GM19043 (cell line): ENCODE data around the gene DUXB.

Source experiments
- ATAC-seq: cut with Tn5 transposase; IDR thresholded peaks from one replicate; pipeline ENCODE4 v1.9.1; 2021; ENCODE audit warnings: low read depth; ENCODE audit not compliant: unreplicated experiment

Gene DUXB, protein sequence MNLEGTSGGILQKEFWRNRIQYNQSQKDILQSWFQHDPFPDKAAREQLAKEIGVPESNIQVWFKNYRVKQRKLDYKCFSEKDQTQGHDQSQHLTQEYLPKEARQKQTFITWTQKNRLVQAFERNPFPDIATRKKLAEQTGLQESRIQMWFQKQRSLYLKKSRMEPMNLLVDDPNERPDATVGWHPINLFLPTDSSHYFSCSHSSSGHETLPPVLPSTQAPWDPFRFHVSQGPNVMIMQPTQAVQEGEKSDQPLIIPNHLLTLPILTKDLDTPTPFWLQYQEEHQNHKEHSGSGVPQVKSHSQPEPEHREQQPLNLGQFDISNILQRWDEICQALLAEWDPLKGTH

GRCh38 chr16:75701361-75701760 lies at the start of gene DUXB:
Gene DUXB, minus strand, starts transcription at chr16:75701461. Its CDS starts 43 bp downstream, at chr16:75701418.
- no peak for ATAC-seq

DNA sequence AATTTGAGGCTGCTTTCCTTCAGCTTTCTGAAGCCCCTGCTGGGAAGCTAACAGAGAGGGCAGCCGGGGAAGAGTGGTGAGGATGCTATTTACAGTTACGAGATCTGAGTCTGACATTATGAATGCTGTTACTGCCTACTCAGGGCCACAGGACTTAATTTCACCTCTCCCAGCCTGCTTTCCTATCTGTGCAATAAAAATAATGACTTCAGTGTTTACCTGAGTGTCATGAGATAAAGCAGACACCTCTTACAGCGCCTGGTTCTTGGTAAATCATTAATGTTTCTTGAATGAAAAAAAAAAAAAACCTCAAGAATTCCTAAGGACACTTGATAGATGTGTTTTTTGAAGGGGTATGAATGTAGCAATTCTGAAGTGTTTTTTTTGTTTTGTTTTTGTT lies 49.3 kb upstream of the DUXB start:
- ATAC-seq: no peak

DNA sequence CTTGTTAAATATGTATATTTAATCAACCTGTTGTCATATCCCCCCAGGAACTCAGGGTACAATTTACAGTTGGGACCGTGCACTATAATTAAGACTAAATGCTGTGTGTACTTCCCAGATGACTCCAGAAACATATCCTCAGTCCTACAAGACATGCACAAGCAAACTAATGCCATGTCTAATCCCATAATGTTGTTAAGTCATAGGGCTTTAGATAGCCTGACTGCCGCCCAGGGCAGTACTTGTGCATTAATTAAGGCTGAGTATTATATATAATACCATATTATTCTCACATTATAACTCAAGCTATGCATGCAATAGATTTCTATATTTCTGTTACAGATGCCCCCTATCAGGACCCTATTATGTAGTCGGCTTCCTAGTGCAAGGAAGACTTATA lies 45.1 kb upstream of the DUXB start:
- no peak for ATAC-seq

GRCh38 chr16:75745823-75746222 lies 44.6 kb upstream of the DUXB start:
- ATAC-seq: no peak

GRCh38 chr16:75745242-75745641 lies 44.0 kb upstream of the DUXB start:
- ATAC-seq: no peak

DNA sequence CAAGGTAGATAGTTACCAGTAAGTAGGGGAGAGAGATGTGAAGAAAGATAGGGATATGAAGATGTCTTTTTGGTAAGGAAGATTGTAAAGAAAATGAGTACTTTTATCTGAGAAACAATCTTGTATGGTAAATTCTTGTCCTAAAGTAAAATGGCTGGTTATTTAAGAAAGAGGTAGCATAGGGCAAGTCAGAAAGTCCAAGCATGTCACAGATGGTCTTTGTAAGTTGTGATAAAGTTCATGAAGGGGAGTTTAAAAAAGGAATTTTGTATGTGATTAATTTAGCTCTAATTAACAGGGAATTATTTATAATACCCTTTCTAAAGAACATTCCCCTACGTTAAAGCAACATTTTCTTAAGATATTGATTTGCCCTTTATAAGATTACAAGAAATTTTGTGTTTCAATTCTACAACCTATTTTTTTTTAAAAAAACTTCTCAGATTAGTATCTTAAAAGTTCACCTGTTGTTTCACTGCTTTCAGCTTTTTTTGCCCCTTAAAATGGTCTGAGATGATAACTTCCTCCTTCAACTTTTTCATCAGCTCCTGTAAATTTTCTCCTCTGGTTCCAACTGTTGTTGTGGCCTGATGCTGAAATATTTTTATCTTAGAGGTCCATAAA lies 41.3 kb upstream of the DUXB start:
- ATAC-seq: no peak

DNA sequence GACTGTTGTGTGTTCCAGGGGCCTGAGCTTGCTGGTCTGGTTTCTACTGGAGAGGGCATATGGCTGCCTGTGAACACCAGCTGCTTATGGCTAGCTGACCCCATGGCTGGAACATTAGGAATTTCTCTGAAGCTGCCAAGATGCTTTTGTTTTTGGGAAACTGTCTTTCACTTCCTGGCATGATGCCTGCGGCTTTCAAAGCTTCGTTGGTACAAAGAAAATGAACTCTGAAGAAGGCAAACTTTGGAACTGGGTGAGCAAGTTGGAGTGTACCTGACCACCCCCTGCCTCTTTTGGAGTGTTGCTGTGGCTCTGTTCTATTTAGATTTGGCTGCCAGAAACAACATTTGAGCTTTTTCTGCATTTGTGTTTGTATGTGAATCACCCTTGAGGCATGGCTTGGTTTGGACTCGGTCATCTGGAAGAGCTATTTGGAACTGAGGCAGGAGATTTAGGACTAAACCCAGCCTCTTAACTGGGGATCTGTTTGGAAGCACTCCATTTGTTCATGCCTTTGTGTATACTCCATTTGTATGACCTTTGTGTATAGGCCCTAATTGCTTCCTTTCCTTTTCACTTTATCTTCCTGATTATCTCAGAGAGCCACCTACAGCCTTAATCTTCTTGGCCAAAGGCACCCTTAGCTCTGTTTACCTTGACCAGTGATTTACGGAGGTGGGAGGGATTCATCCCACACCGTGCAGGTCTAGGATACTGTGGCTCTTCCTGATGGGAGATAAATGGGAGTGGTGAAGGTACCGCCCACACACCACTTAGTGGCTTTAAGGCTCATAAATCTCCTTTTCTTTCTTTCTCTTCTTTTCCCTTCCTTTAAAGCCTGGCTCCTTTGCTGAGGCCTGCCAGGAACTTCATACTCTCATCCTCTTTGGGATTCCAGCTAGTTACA lies 32.3 kb upstream of the DUXB start:
- no peak for ATAC-seq

- ATAC-seq: no peak
These were observed 31.6 kb upstream of the DUXB start for GRCh38 chr16:75732871-75733270.

- no peak for ATAC-seq
These were observed 26.0 kb upstream of the DUXB start for GRCh38 chr16:75727221-75727620.

- ATAC-seq: no peak
These were observed 25.1 kb upstream of the DUXB start, which contains the start of gene CPHXL for GRCh38 chr16:75726390-75726789. Gene CPHXL, minus strand, starts transcription at chr16:75726490. Its CDS starts 48 bp downstream, at chr16:75726442.

- ATAC-seq: no peak
These were observed 17.2 kb upstream of the DUXB start for GRCh38 chr16:75718452-75718851.

DNA sequence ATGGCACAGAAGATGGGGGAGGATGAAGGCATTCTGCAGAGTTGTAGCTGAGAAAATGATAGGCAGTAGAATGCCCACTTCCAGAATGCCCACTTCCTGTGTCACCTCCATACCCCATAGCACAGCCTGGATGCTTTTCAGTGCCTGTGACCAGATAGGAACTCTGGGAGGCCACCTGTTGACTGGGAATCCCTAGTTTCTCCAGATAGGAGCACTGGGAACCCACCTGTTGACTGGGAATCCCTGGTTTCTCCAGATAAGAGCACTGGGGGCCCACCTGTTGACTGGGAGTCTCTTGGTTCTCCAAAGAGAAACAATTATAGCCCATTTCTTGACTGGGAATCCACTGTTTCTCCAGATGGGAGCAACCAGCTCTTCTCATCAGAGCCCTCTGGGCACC lies 13.4 kb upstream of the DUXB start:
- ATAC-seq: no peak

GRCh38 chr16:75710344-75710743 lies 9.1 kb upstream of the DUXB start:
- no peak for ATAC-seq

DNA sequence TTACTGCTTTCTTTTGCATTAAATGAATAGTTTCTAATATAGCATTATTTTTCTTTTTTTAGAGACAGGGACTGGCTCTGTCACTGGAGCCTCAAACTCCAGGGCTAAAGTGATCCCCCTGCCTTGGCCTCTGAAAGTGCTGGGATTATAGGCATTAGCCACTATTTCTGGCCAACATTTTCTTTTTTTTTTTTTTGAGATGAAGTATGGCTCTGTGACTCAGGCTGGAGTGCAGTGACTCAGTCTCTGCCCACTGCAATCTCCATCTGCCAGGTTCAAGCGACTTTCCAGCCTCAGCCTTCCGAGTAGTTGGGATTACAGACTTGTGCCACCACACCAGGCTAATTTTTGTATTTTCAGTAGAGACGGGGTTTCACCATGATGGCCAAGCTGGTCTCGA lies 2.0 kb upstream of the DUXB start:
- no peak for ATAC-seq

GRCh38 chr16:75702242-75702641 lies 981 bp upstream of the DUXB start:
- ATAC-seq: no peak

DNA sequence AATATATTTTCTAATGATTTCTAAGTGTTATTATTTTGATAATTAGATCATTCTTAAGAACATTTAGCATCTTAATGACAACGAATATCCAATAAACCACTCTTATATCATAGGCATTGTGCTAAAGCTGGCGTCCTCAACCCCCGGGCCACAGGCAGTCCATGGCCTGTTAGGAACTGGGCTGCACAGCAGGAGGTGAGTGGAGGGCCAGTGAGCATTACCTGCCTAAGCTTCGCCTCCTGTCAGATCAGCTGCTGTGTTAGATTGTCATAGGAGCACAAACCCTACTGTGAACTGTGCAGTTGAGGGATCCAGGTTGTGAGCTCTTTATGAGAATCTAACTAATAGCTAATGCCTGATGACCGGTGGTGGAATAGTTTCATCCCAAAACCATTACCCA lies 3.7 kb downstream of the DUXB start:
- no peak for ATAC-seq

DNA sequence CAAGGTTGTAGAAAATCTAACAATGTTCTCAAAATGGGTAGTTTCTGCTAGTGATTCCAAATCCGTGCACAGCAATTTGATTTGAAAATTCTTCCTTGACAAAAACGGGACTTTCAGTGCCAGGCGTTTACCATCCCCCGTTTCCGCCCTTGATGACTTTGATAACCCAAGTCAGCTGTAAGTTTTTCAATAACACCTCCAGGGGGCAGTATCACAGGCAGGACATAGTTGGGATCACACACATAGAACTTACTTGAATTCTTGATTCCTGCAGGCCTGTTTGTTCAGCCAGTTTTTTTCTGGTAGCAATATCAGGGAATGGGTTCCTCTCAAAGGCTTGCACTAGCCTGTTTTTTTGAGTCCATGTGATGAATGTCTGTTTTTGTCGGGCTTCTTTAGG lies 5.6 kb downstream of the DUXB start:
- ATAC-seq: no peak

DNA sequence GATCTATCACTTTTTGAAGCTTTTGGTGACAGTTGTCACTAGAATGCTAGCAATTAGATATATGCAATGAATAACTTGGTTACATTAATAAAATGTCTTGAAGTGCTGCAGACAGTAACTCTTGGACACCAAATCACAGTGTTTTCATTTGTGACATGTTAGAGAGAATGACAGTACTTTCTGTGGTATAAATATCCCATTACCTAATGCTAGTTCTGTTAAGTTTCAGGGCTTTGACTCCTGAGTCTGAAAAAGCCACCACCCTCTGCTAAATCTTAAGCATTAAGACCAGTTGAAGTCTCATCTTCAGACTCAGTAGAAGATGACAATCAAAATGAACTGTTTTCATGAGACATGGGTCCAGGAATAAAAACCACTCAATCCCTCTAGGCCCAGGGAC lies 13.9 kb downstream of the DUXB start:
- ATAC-seq: no peak

GRCh38 chr16:75682308-75682707 lies 19.0 kb downstream of the DUXB start:
- no peak for ATAC-seq

- no peak for ATAC-seq
These were observed 21.9 kb downstream of the DUXB start for GRCh38 chr16:75679366-75679765.

DNA sequence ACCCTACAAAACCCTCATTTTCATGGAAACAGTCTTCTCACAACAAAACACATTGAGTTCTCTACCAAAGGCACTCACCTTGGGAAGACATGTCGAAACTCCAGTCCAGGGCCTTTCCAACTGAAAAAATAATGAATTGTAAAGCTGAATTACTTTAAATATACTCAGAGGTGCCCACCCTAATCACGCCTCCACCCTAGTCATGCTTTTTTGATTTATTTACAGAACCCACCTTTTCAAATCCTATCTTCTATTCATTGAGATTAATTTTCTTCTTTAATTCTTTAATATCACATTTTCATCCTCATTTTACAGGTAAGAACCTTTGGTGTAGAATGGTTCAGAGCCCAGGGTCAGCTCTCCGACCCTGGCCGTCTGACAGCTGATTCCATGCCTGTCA lies 24.4 kb downstream of the DUXB start, which contains the start of gene CPHXL2:
Gene CPHXL2, minus strand, starts transcription at position 101 of the 400 bp plus-strand sequence. Its CDS starts 10 bp downstream, at position 91.
- no peak for ATAC-seq
